Measurements from ENCODE around the gene PM20D1. TPM values are rescaled to one million over a fixed set of nuclear protein-coding genes. Genes with fewer than 3 reads are reported as not detected.

PM20D1 gene
- polyA plus RNA-seq, 4 donors, result 0.15 to 0.19 TPM; not detected in 2

GRCh38 chr1:205805082-205805711, 44.7 kb downstream of the PM20D1 start:
- peaks cover 0 to 11% (median 0%) of the 10 kb centered on the region in 3 donors for H3K4me1 ChIP-seq (ENCODE audit: control insufficient read depth in 3 of 3, insufficient read depth in 2 of 3, low read depth in 1 of 3, low read length in 2 of 3)
- FAIRE-seq (no peak), DNase-seq (no peak)
- H3K4me3 ChIP-seq (ENCODE audit: low read depth in 1 of 3, low read length in 3 of 3), result no peak overlapping the region
- H3K27me3 ChIP-seq (ENCODE audit: control insufficient read depth in 3 of 3, insufficient read depth in 3 of 3, low read length in 3 of 3), result no peaks in the 10 kb centered on the region
- 63 to 69% (median 63%) methylated on average over 5 of the region's 5 CpGs for WGBS, 3 donors
- no peak overlapping the region for H3K27ac ChIP-seq (ENCODE audit: low read depth in 1 of 3, low read length in 2 of 3)
- no peaks in the 10 kb centered on the region for H3K9me3 ChIP-seq (ENCODE audit: control insufficient read depth in 2 of 2, insufficient read depth in 1 of 2, low read depth in 1 of 2, low read length in 1 of 2)
- peaks cover 0 to 17% (median 0%) of the 10 kb centered on the region in 3 donors for H3K36me3 ChIP-seq (ENCODE audit: control insufficient read depth in 3 of 3, insufficient read depth in 2 of 3, low read depth in 1 of 3, low read length in 3 of 3)

GRCh38 chr1:205804605-205805004, 45.3 kb downstream of the PM20D1 start:
- DNase-seq (no peak), FAIRE-seq (no peak)
- Histone ChIP-seq H3K4me3 (ENCODE audit: low read depth in 1 of 3, low read length in 3 of 3) (no peak overlapping the region), H3K27me3 (ENCODE audit: control insufficient read depth in 3 of 3, insufficient read depth in 3 of 3, low read length in 3 of 3) (no peaks in the 10 kb centered on the region), H3K27ac (ENCODE audit: low read depth in 1 of 3, low read length in 2 of 3) (no peak overlapping the region), H3K9me3 (ENCODE audit: control insufficient read depth in 2 of 2, insufficient read depth in 1 of 2, low read depth in 1 of 2, low read length in 1 of 2) (no peaks in the 10 kb centered on the region), H3K4me1 (ENCODE audit: control insufficient read depth in 3 of 3, insufficient read depth in 2 of 3, low read depth in 1 of 3, low read length in 2 of 3) (peaks cover 0 to 11% (median 0%) of the 10 kb centered on the region in 3 donors), H3K36me3 (ENCODE audit: control insufficient read depth in 3 of 3, insufficient read depth in 2 of 3, low read depth in 1 of 3, low read length in 3 of 3) (peaks cover 0 to 16% (median 0%) of the 10 kb centered on the region in 3 donors)
- WGBS, 3 donors, result 89 to 96% (median 96%) methylated on average over 2 of the region's 2 CpGs

- Histone ChIP-seq H3K27ac (ENCODE audit: low read depth in 1 of 3, low read length in 2 of 3) (no peak overlapping the region), H3K27me3 (ENCODE audit: control insufficient read depth in 3 of 3, insufficient read depth in 3 of 3, low read length in 3 of 3) (no peaks in the 10 kb centered on the region), H3K4me3 (ENCODE audit: low read depth in 1 of 3, low read length in 3 of 3) (no peak overlapping the region), H3K4me1 (ENCODE audit: control insufficient read depth in 3 of 3, insufficient read depth in 2 of 3, low read depth in 1 of 3, low read length in 2 of 3) (peaks cover 0 to 7% (median 0%) of the 10 kb centered on the region in 3 donors), H3K9me3 (ENCODE audit: control insufficient read depth in 2 of 2, insufficient read depth in 1 of 2, low read depth in 1 of 2, low read length in 1 of 2) (no peaks in the 10 kb centered on the region), H3K36me3 (ENCODE audit: control insufficient read depth in 3 of 3, insufficient read depth in 2 of 3, low read depth in 1 of 3, low read length in 3 of 3) (peaks cover 0 to 19% (median 0%) of the 10 kb centered on the region in 3 donors)
- WGBS, 3 donors, result 64 to 88% (median 67%) methylated on average over 4 of the region's 4 CpGs
- FAIRE-seq (no peak), DNase-seq (no peak)
Observed at GRCh38 chr1:205803986-205804385, 45.9 kb downstream of the PM20D1 start.

GRCh38 chr1:205802060-205802459, 47.9 kb downstream of the PM20D1 start:
- FAIRE-seq (no peak), DNase-seq (no peak)
- WGBS, 3 donors, result 96 to 97% (median 97%) methylated on average over 8 of the region's 8 CpGs
- H3K27ac ChIP-seq (ENCODE audit: low read depth in 1 of 3, low read length in 2 of 3), result no peak overlapping the region
- no peaks in the 10 kb centered on the region for H3K9me3 ChIP-seq (ENCODE audit: control insufficient read depth in 2 of 2, insufficient read depth in 1 of 2, low read depth in 1 of 2, low read length in 1 of 2)
- H3K36me3 ChIP-seq (ENCODE audit: control insufficient read depth in 3 of 3, insufficient read depth in 2 of 3, low read depth in 1 of 3, low read length in 3 of 3), result peaks cover 0 to 24% (median 0%) of the 10 kb centered on the region in 3 donors
- no peaks in the 10 kb centered on the region for H3K27me3 ChIP-seq (ENCODE audit: control insufficient read depth in 3 of 3, insufficient read depth in 3 of 3, low read length in 3 of 3)
- no peak overlapping the region for H3K4me3 ChIP-seq (ENCODE audit: low read depth in 1 of 3, low read length in 3 of 3)
- H3K4me1 ChIP-seq (ENCODE audit: control insufficient read depth in 3 of 3, insufficient read depth in 2 of 3, low read depth in 1 of 3, low read length in 2 of 3), result peaks cover 0 to 4% (median 0%) of the 10 kb centered on the region in 3 donors

GRCh38 chr1:205800981-205801703, 48.8 kb downstream of the PM20D1 start:
- FAIRE-seq, result no peak

GRCh38 chr1:205800427-205800826, 49.5 kb downstream of the PM20D1 start:
- H3K36me3 ChIP-seq (ENCODE audit: control insufficient read depth in 3 of 3, insufficient read depth in 2 of 3, low read depth in 1 of 3, low read length in 3 of 3), result peaks cover 0 to 28% (median 0%) of the 10 kb centered on the region in 3 donors
- H3K4me3 ChIP-seq (ENCODE audit: low read depth in 1 of 3, low read length in 3 of 3), result no peak overlapping the region
- 80 to 92% (median 88%) methylated on average over 7 of the region's 7 CpGs for WGBS, 3 donors
- H3K4me1 ChIP-seq (ENCODE audit: control insufficient read depth in 3 of 3, insufficient read depth in 2 of 3, low read depth in 1 of 3, low read length in 2 of 3), result no peaks in the 10 kb centered on the region
- no peak overlapping the region for H3K27ac ChIP-seq (ENCODE audit: low read depth in 1 of 3, low read length in 2 of 3)
- FAIRE-seq (no peak), DNase-seq (no peak)
- no peaks in the 10 kb centered on the region for H3K9me3 ChIP-seq (ENCODE audit: control insufficient read depth in 2 of 2, insufficient read depth in 1 of 2, low read depth in 1 of 2, low read length in 1 of 2)
- no peaks in the 10 kb centered on the region for H3K27me3 ChIP-seq (ENCODE audit: control insufficient read depth in 3 of 3, insufficient read depth in 3 of 3, low read length in 3 of 3)

More at GRCh38 chr1:205800981-205801703, 48.8 kb downstream of the PM20D1 start:
- Histone ChIP-seq H3K36me3 (ENCODE audit: control insufficient read depth in 3 of 3, insufficient read depth in 2 of 3, low read depth in 1 of 3, low read length in 3 of 3) (peaks cover 0 to 28% (median 0%) of the 10 kb centered on the region in 3 donors), H3K27ac (ENCODE audit: low read depth in 1 of 3, low read length in 2 of 3) (no peak overlapping the region), H3K4me1 (ENCODE audit: control insufficient read depth in 3 of 3, insufficient read depth in 2 of 3, low read depth in 1 of 3, low read length in 2 of 3) (peaks cover 0 to 3% (median 0%) of the 10 kb centered on the region in 3 donors), H3K27me3 (ENCODE audit: control insufficient read depth in 3 of 3, insufficient read depth in 3 of 3, low read length in 3 of 3) (no peaks in the 10 kb centered on the region), H3K9me3 (ENCODE audit: control insufficient read depth in 2 of 2, insufficient read depth in 1 of 2, low read depth in 1 of 2, low read length in 1 of 2) (no peaks in the 10 kb centered on the region), H3K4me3 (ENCODE audit: low read depth in 1 of 3, low read length in 3 of 3) (no peak overlapping the region)
- WGBS, 3 donors, result 71 to 74% (median 74%) methylated on average over 7 of the region's 7 CpGs
- no peak for DNase-seq

GRCh38 chr1:205798577-205798976, 51.4 kb downstream of the PM20D1 start:
- WGBS, 3 donors, result 16 to 75% (median 43%) methylated on average over 5 of the region's 5 CpGs
- Histone ChIP-seq H3K4me3 (ENCODE audit: low read depth in 1 of 3, low read length in 3 of 3) (no peak overlapping the region), H3K9me3 (ENCODE audit: control insufficient read depth in 2 of 2, insufficient read depth in 1 of 2, low read depth in 1 of 2, low read length in 1 of 2) (no peaks in the 10 kb centered on the region), H3K4me1 (ENCODE audit: control insufficient read depth in 3 of 3, insufficient read depth in 2 of 3, low read depth in 1 of 3, low read length in 2 of 3) (no peaks in the 10 kb centered on the region), H3K36me3 (ENCODE audit: control insufficient read depth in 3 of 3, insufficient read depth in 2 of 3, low read depth in 1 of 3, low read length in 3 of 3) (peaks cover 0 to 38% (median 0%) of the 10 kb centered on the region in 3 donors), H3K27me3 (ENCODE audit: control insufficient read depth in 3 of 3, insufficient read depth in 3 of 3, low read length in 3 of 3) (no peaks in the 10 kb centered on the region), H3K27ac (ENCODE audit: low read depth in 1 of 3, low read length in 2 of 3) (no peak overlapping the region)
- DNase-seq (peak in 1 of 2 donors; percentile 56), FAIRE-seq (no peak)

- 88 to 100% (median 95%) methylated on average over 2 of the region's 2 CpGs for WGBS, 3 donors
- H3K27me3 ChIP-seq (ENCODE audit: control insufficient read depth in 3 of 3, insufficient read depth in 3 of 3, low read length in 3 of 3), result no peaks in the 10 kb centered on the region
- H3K4me3 ChIP-seq (ENCODE audit: low read depth in 1 of 3, low read length in 3 of 3), result no peak overlapping the region
- H3K27ac ChIP-seq (ENCODE audit: low read depth in 1 of 3, low read length in 2 of 3), result no peak overlapping the region
- FAIRE-seq (no peak), DNase-seq (peak in 1 of 2 donors; percentile 21)
- no peaks in the 10 kb centered on the region for H3K4me1 ChIP-seq (ENCODE audit: control insufficient read depth in 3 of 3, insufficient read depth in 2 of 3, low read depth in 1 of 3, low read length in 2 of 3)
- no peaks in the 10 kb centered on the region for H3K9me3 ChIP-seq (ENCODE audit: control insufficient read depth in 2 of 2, insufficient read depth in 1 of 2, low read depth in 1 of 2, low read length in 1 of 2)
- peaks cover 0 to 46% (median 0%) of the 10 kb centered on the region in 3 donors for H3K36me3 ChIP-seq (ENCODE audit: control insufficient read depth in 3 of 3, insufficient read depth in 2 of 3, low read depth in 1 of 3, low read length in 3 of 3)
Observed at GRCh38 chr1:205797168-205797567, 52.8 kb downstream of the PM20D1 start.

All from small intestine (tissue), 7 donors.